GM18519 (cell line): ENCODE results near the gene BMAL1.
"Not testable (repeated sequence)": the region's sequence is repeated elsewhere in the genome, so short reads cannot be mapped to it uniquely, and the experiment has no call there.

Experiments used
- ATAC-seq: cut with Tn5 transposase; IDR thresholded peaks from one replicate; pipeline ENCODE4 v1.9.1; 2021; ENCODE audit warnings: mild to moderate bottlenecking, moderate library complexity; ENCODE audit not compliant: unreplicated experiment, low FRiP score

BMAL1 gene

DNA sequence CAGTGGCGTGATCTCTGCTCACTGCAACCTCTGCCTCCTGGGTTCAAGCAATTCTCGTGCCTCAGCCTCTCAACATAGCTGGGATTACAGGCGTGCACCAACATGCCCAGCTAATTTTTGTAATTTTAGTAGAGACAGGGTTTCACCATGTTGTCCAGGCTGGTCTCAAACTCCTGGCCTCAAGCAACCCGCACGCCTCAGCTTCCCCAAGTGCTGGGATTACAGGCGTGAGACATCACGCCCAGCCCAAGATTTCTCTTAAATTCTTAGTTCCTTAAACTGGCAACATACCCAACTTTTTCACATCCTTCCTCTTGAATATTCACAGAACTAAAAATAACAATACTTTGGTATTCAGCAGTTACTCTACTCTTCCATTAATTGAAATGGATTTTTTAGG, 159.2 kb downstream of the BMAL1 start:
- not testable (repeated sequence) for ATAC-seq
